ENCODE measurements around the gene ISYNA1. TPM values are rescaled to one million over a fixed set of nuclear protein-coding genes. Genes with fewer than 3 reads are reported as not detected.

ISYNA1 gene
- total RNA-seq, 1 donor from 2014 or later = 111 TPM

GRCh38 chr19:18399008-18399407 is 38.9 kb downstream of the ISYNA1 start:
- Mint-ChIP-seq H3K4me1 (ENCODE audit: low read depth, unreplicated experiment) (no peaks in the 10 kb centered on the region), H3K27me3 (ENCODE audit: unreplicated experiment) (peaks cover 4% of the 10 kb centered on the region), H3K9me3 (ENCODE audit: unreplicated experiment) (no peaks in the 10 kb centered on the region), H3K4me3 (ENCODE audit: unreplicated experiment) (no peak overlapping the region), H3K27ac (ENCODE audit: unreplicated experiment) (no peak overlapping the region), H3K36me3 (ENCODE audit: unreplicated experiment) (no peaks in the 10 kb centered on the region)
- TF ChIP-seq, protein P1, sequence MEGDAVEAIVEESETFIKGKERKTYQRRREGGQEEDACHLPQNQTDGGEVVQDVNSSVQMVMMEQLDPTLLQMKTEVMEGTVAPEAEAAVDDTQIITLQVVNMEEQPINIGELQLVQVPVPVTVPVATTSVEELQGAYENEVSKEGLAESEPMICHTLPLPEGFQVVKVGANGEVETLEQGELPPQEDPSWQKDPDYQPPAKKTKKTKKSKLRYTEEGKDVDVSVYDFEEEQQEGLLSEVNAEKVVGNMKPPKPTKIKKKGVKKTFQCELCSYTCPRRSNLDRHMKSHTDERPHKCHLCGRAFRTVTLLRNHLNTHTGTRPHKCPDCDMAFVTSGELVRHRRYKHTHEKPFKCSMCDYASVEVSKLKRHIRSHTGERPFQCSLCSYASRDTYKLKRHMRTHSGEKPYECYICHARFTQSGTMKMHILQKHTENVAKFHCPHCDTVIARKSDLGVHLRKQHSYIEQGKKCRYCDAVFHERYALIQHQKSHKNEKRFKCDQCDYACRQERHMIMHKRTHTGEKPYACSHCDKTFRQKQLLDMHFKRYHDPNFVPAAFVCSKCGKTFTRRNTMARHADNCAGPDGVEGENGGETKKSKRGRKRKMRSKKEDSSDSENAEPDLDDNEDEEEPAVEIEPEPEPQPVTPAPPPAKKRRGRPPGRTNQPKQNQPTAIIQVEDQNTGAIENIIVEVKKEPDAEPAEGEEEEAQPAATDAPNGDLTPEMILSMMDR (IDR thresholded peaks at IDR 0.05; ENCODE audit: partially characterized antibody, unreplicated experiment) = no peak
- DNase-seq = no peak

GRCh38 chr19:18397242-18398202 is 40.4 kb downstream of the ISYNA1 start, which contains the start of gene LRRC25:
Gene LRRC25, minus strand, starts transcription at chr19:18397622. Its CDS starts 659 bp downstream, at chr19:18396963.
- TF ChIP-seq, protein P1 (IDR thresholded peaks at IDR 0.05; ENCODE audit: partially characterized antibody, unreplicated experiment) = no peak
- Mint-ChIP-seq H3K4me3 (ENCODE audit: unreplicated experiment) (no peak within 1 kb of the TSS), H3K4me1 (ENCODE audit: low read depth, unreplicated experiment) (no peaks in the 10 kb centered on the region), H3K9me3 (ENCODE audit: unreplicated experiment) (no peaks in the 10 kb centered on the region), H3K27me3 (ENCODE audit: unreplicated experiment) (peaks cover 5% of the 10 kb centered on the region), H3K27ac (ENCODE audit: unreplicated experiment) (no peak within 1 kb of the TSS), H3K36me3 (ENCODE audit: unreplicated experiment) (no peaks in the 10 kb centered on the region)
- DNase-seq = peak; percentile 46

GRCh38 chr19:18396471-18397241 is 41.3 kb downstream of the ISYNA1 start:
- TF ChIP-seq, protein P1 (IDR thresholded peaks at IDR 0.05; ENCODE audit: partially characterized antibody, unreplicated experiment) = no peak
- Mint-ChIP-seq H3K4me1 (ENCODE audit: low read depth, unreplicated experiment) (no peaks in the 10 kb centered on the region), H3K4me3 (ENCODE audit: unreplicated experiment) (no peak overlapping the region), H3K9me3 (ENCODE audit: unreplicated experiment) (no peaks in the 10 kb centered on the region), H3K27ac (ENCODE audit: unreplicated experiment) (no peak overlapping the region), H3K27me3 (ENCODE audit: unreplicated experiment) (peaks cover 3% of the 10 kb centered on the region), H3K36me3 (ENCODE audit: unreplicated experiment) (no peaks in the 10 kb centered on the region)
- DNase-seq = no peak

GRCh38 chr19:18393836-18394235 is 44.1 kb downstream of the ISYNA1 start:
- Mint-ChIP-seq H3K27ac (ENCODE audit: unreplicated experiment) (no peak overlapping the region), H3K27me3 (ENCODE audit: unreplicated experiment) (peaks cover 8% of the 10 kb centered on the region), H3K4me1 (ENCODE audit: low read depth, unreplicated experiment) (no peaks in the 10 kb centered on the region), H3K9me3 (ENCODE audit: unreplicated experiment) (peaks cover 1% of the 10 kb centered on the region), H3K4me3 (ENCODE audit: unreplicated experiment) (no peak overlapping the region), H3K36me3 (ENCODE audit: unreplicated experiment) (no peaks in the 10 kb centered on the region)
- TF ChIP-seq, protein P1 (IDR thresholded peaks at IDR 0.05; ENCODE audit: partially characterized antibody, unreplicated experiment) = no peak
- no peak for DNase-seq
